ENCODE results near the gene ADGB. TPM values are rescaled to one million over a fixed set of nuclear protein-coding genes. Genes with fewer than 3 reads are reported as not detected.

ADGB gene
- total RNA-seq, 1 donor from 2014 or later: not detected

GRCh38 chr6:146628350-146628749 is 29.6 kb downstream of the ADGB start:
- H3K4me1 Mint-ChIP-seq (ENCODE audit: low read depth, unreplicated experiment): no peaks in the 10 kb centered on the region
- H3K4me3 Mint-ChIP-seq (ENCODE audit: unreplicated experiment): no peak overlapping the region
- no peaks in the 10 kb centered on the region for H3K27me3 Mint-ChIP-seq (ENCODE audit: low read depth, unreplicated experiment)
- no peak overlapping the region for H3K4me3 ChIP-seq (ENCODE audit: insufficient read depth, low read depth, low read length)
- H3K27ac ChIP-seq (ENCODE audit: low read depth, low read length): no peak overlapping the region
- no peak overlapping the region for H3K4me2 ChIP-seq (ENCODE audit: low read length)
- no peaks in the 10 kb centered on the region for H4K20me1 ChIP-seq (ENCODE audit: insufficient read depth, low read length)
- no peaks in the 10 kb centered on the region for H3K9me3 ChIP-seq (ENCODE audit: insufficient read depth, low read depth, low read length)
- no peaks in the 10 kb centered on the region for H3K79me2 ChIP-seq (ENCODE audit: insufficient read depth, low read length)
- H3K9ac ChIP-seq (ENCODE audit: low read length): no peak overlapping the region
- TF ChIP-seq, protein P1, sequence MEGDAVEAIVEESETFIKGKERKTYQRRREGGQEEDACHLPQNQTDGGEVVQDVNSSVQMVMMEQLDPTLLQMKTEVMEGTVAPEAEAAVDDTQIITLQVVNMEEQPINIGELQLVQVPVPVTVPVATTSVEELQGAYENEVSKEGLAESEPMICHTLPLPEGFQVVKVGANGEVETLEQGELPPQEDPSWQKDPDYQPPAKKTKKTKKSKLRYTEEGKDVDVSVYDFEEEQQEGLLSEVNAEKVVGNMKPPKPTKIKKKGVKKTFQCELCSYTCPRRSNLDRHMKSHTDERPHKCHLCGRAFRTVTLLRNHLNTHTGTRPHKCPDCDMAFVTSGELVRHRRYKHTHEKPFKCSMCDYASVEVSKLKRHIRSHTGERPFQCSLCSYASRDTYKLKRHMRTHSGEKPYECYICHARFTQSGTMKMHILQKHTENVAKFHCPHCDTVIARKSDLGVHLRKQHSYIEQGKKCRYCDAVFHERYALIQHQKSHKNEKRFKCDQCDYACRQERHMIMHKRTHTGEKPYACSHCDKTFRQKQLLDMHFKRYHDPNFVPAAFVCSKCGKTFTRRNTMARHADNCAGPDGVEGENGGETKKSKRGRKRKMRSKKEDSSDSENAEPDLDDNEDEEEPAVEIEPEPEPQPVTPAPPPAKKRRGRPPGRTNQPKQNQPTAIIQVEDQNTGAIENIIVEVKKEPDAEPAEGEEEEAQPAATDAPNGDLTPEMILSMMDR (IDR thresholded peaks at IDR 0.05; ENCODE audit: insufficient read depth, low read depth, low read length): no peak
- TF ChIP-seq EZH2 (IDR thresholded peaks at IDR 0.05; ENCODE audit: insufficient read depth, low read length): no peak
- DNase-seq (ENCODE audit: low read depth) (no peak), FAIRE-seq (no peak)
- H3K4me1 ChIP-seq (ENCODE audit: insufficient read depth, low read length): no peaks in the 10 kb centered on the region
- H2AFZ ChIP-seq (ENCODE audit: low read depth, low read length): no peak overlapping the region
- no peaks in the 10 kb centered on the region for H3K36me3 ChIP-seq (ENCODE audit: insufficient read depth, low read length)
- peaks cover 5% of the 10 kb centered on the region for H3K9me3 Mint-ChIP-seq (ENCODE audit: unreplicated experiment)
- no peaks in the 10 kb centered on the region for H3K27me3 ChIP-seq (ENCODE audit: insufficient read depth, low read length)
- H3K36me3 Mint-ChIP-seq (ENCODE audit: low read depth, unreplicated experiment): no peaks in the 10 kb centered on the region
- no peak overlapping the region for H3K27ac Mint-ChIP-seq (ENCODE audit: unreplicated experiment)

DNA sequence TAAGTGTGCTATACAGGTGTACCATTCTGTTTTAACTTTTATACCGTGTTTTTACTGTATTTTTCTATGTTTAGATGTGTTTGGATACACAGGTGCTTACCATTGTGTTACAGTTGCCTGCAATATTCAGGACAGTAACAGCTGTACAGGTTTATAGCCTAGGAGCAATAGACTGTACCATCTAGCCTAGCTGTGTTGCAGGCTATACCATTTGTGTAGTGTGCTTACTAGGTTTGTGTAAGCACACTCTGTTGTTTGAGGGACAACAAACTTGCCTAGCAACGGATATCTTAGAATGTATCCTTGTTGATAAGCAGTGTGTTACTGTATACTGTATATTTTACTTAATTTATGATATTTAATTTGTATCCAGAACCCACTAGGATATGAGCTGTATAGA is 35.2 kb downstream of the ADGB start:
- Histone ChIP-seq H3K4me2 (ENCODE audit: low read length) (no peak overlapping the region), H4K20me1 (ENCODE audit: insufficient read depth, low read length) (no peaks in the 10 kb centered on the region), H3K9ac (ENCODE audit: low read length) (no peak overlapping the region), H3K27me3 (ENCODE audit: insufficient read depth, low read length) (no peaks in the 10 kb centered on the region), H3K79me2 (ENCODE audit: insufficient read depth, low read length) (no peaks in the 10 kb centered on the region), H2AFZ (ENCODE audit: low read depth, low read length) (no peak overlapping the region), H3K27ac (ENCODE audit: low read depth, low read length) (no peak overlapping the region), H3K4me3 (ENCODE audit: insufficient read depth, low read depth, low read length) (no peak overlapping the region), H3K9me3 (ENCODE audit: insufficient read depth, low read depth, low read length) (no peaks in the 10 kb centered on the region), H3K36me3 (ENCODE audit: insufficient read depth, low read length) (no peaks in the 10 kb centered on the region), H3K4me1 (ENCODE audit: insufficient read depth, low read length) (no peaks in the 10 kb centered on the region)
- Mint-ChIP-seq H3K36me3 (ENCODE audit: low read depth, unreplicated experiment) (no peaks in the 10 kb centered on the region), H3K27me3 (ENCODE audit: low read depth, unreplicated experiment) (no peaks in the 10 kb centered on the region), H3K27ac (ENCODE audit: unreplicated experiment) (no peak overlapping the region), H3K4me3 (ENCODE audit: unreplicated experiment) (no peak overlapping the region), H3K4me1 (ENCODE audit: low read depth, unreplicated experiment) (no peaks in the 10 kb centered on the region), H3K9me3 (ENCODE audit: unreplicated experiment) (no peaks in the 10 kb centered on the region)
- FAIRE-seq: no peak
- no peak for DNase-seq (ENCODE audit: low read depth)
- no peak for TF ChIP-seq EZH2 (IDR thresholded peaks at IDR 0.05; ENCODE audit: insufficient read depth, low read length)
- TF ChIP-seq, protein P1 (IDR thresholded peaks at IDR 0.05; ENCODE audit: insufficient read depth, low read depth, low read length): no peak

GRCh38 chr6:146635165-146635564 is 36.4 kb downstream of the ADGB start:
- H3K27me3 ChIP-seq (ENCODE audit: insufficient read depth, low read length): no peaks in the 10 kb centered on the region
- H3K9ac ChIP-seq (ENCODE audit: low read length): no peak overlapping the region
- DNase-seq (ENCODE audit: low read depth): no peak
- TF ChIP-seq EZH2 (IDR thresholded peaks at IDR 0.05; ENCODE audit: insufficient read depth, low read length): no peak
- TF ChIP-seq, protein P1 (IDR thresholded peaks at IDR 0.05; ENCODE audit: insufficient read depth, low read depth, low read length): no peak
- no peaks in the 10 kb centered on the region for H3K4me1 Mint-ChIP-seq (ENCODE audit: low read depth, unreplicated experiment)
- H3K36me3 Mint-ChIP-seq (ENCODE audit: low read depth, unreplicated experiment): no peaks in the 10 kb centered on the region
- no peak overlapping the region for H3K27ac Mint-ChIP-seq (ENCODE audit: unreplicated experiment)
- H3K9me3 ChIP-seq (ENCODE audit: insufficient read depth, low read depth, low read length): no peaks in the 10 kb centered on the region
- no peaks in the 10 kb centered on the region for H3K9me3 Mint-ChIP-seq (ENCODE audit: unreplicated experiment)
- H4K20me1 ChIP-seq (ENCODE audit: insufficient read depth, low read length): no peaks in the 10 kb centered on the region
- no peaks in the 10 kb centered on the region for H3K4me1 ChIP-seq (ENCODE audit: insufficient read depth, low read length)
- H3K79me2 ChIP-seq (ENCODE audit: insufficient read depth, low read length): no peaks in the 10 kb centered on the region
- H3K36me3 ChIP-seq (ENCODE audit: insufficient read depth, low read length): no peaks in the 10 kb centered on the region
- no peak overlapping the region for H3K4me2 ChIP-seq (ENCODE audit: low read length)
- H3K4me3 ChIP-seq (ENCODE audit: insufficient read depth, low read depth, low read length): no peak overlapping the region
- peaks cover 3% of the 10 kb centered on the region for H3K27me3 Mint-ChIP-seq (ENCODE audit: low read depth, unreplicated experiment)
- no peak overlapping the region for H3K27ac ChIP-seq (ENCODE audit: low read depth, low read length)
- H3K4me3 Mint-ChIP-seq (ENCODE audit: unreplicated experiment): no peak overlapping the region
- H2AFZ ChIP-seq (ENCODE audit: low read depth, low read length): no peak overlapping the region
- no peak for FAIRE-seq
